Esophagus muscularis mucosa (tissue), 3 donors: Measurements from ENCODE around the gene TIMMDC1.

Experiments used
- POLR2A ChIP-seq: fragments of 450-650 bp; IDR thresholded peaks from one replicate; pipeline ENCODE4 v1.6.1; 2017; ENCODE audit warnings: antibody characterized with exemption, moderate library complexity, mild to moderate bottlenecking, low read depth
- POLR2AphosphoS5 ChIP-seq, 2 donors: sonication (generic); formaldehyde crosslinking; IDR thresholded peaks; one replicate each; pipeline ENCODE4 v1.6.1; 2017; ENCODE audit warnings: antibody characterized with exemption in 2 of 2
- TF ChIP-seq, protein P1 (sequence below), 3 experiments: fragments of 200-600 bp in 2 of 3; fragments of 450-650 bp in 1 of 3; sonication (generic) in 2 of 3; IDR thresholded peaks; one replicate each; pipeline ENCODE4 v1.5.1; 2017 to 2019; ENCODE audit warnings: antibody characterized with exemption in 3 of 3, mild to moderate bottlenecking in 2 of 3, moderate library complexity in 1 of 3

DNA sequence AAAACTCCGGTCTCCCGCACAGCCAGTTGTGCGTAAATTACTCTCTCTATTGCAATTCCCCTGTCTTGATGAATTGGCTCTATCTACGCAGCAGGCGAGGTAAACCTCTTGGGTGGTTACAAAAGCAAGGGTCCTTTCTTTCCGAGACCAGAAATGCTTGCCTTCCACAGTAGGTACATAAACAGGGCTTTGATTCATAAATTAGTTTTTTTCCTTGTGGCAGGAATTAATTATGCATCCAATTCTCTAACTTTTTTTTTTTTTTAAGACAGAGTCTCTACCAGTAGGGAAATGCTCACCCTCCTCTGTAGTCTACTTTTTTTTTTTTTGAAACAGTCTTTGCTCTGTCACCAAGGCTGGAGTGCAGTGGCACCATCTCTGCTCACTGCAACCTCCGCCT, 44.8 kb downstream of the TIMMDC1 start:
- TF ChIP-seq, protein P1, sequence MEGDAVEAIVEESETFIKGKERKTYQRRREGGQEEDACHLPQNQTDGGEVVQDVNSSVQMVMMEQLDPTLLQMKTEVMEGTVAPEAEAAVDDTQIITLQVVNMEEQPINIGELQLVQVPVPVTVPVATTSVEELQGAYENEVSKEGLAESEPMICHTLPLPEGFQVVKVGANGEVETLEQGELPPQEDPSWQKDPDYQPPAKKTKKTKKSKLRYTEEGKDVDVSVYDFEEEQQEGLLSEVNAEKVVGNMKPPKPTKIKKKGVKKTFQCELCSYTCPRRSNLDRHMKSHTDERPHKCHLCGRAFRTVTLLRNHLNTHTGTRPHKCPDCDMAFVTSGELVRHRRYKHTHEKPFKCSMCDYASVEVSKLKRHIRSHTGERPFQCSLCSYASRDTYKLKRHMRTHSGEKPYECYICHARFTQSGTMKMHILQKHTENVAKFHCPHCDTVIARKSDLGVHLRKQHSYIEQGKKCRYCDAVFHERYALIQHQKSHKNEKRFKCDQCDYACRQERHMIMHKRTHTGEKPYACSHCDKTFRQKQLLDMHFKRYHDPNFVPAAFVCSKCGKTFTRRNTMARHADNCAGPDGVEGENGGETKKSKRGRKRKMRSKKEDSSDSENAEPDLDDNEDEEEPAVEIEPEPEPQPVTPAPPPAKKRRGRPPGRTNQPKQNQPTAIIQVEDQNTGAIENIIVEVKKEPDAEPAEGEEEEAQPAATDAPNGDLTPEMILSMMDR (IDR thresholded peaks at IDR 0.05) = no peak
- TF ChIP-seq POLR2A (no peak), POLR2AphosphoS5 (IDR thresholded peaks at IDR 0.05) (no peak)
